HG03571 (cell line): ENCODE data around the gene DOLK.

Experiments used
- ATAC-seq: cut with Tn5 transposase; IDR thresholded peaks from one replicate; pipeline ENCODE4 v1.9.1; 2021; ENCODE audit not compliant: unreplicated experiment

The DOLK gene

DNA sequence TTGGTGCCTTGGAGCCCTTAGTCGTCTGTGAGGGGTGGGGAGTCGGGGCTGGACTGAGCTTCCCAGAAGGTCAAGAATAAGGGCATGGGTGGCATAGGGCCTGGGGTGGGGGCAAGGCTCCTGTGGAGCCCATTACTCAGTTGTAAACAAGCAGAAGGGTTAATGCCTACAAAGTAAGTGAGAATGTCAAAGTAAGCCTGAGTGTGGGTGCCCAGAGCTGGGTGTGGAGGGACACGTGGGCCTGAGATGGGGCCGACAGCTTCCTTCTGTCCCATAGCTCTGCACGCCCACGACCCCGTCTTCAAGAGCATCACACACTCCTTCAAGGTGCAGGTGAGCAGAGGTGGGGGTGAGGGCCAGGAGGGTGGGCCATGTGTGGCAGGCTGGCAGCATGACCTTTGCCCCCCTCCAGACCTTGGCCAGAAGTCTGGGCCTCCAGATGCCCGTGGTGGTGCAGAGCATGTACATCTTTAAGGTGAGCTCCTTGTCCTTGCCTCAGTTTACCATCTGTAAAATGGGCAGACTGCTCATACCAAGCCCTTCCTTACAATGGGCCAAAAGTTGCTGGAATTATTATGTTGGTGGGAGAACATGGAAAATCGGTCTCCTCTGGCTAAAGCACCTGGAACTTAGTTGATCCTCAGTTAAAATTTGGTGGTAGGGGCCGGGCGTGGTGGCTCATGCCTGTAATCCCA is 11.1 kb downstream of the DOLK start:
- ATAC-seq: no peak

- no peak for ATAC-seq
These were observed 13.7 kb downstream of the DOLK start for GRCh38 chr9:128933731-128934130.

DNA sequence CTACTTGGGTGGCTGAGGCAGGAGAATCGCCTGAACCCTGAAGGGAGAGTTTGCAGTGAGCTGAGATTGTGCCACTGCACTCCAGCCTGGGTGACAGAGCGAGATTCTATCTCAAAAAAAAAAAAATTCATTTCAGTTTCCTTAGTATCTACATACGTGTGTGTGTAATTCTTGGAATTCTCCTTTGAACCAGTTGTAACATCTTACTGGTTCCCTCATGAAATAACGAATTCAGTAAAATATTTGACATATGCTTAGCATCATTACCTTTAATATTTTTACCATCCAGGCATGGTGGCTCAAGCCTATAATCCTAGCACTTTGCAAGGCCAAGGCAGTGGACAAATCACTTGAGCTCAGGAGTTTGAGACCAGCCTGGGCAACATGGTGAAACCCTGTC is 17.8 kb downstream of the DOLK start:
- no peak for ATAC-seq

DNA sequence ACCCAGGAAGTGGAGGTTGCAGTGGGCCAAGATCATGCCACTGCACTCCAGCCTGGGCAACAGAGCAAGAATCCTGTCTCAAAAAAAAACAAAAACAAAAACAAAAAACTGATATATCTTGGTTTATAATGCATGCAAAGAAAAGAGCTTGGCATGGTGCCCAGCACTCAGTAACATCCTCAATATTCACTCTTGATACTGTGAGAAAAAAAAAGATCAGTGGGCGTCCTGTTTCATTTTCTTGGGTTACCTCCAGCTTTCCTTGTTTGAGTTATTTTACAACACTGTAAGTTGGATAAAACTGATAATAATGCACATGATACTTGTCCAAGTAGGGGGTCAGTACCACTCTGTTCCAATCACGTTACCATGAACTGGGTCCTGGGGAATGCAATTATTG is 18.8 kb downstream of the DOLK start:
- no peak for ATAC-seq

GRCh38 chr9:128927731-128928411 is 19.5 kb downstream of the DOLK start:
- ATAC-seq: no peak

- no peak for ATAC-seq
These were observed 23.9 kb downstream of the DOLK start for GRCh38 chr9:128923493-128923883.

- no peak for ATAC-seq
These were observed 25.3 kb downstream of the DOLK start for GRCh38 chr9:128921881-128922763.

DNA sequence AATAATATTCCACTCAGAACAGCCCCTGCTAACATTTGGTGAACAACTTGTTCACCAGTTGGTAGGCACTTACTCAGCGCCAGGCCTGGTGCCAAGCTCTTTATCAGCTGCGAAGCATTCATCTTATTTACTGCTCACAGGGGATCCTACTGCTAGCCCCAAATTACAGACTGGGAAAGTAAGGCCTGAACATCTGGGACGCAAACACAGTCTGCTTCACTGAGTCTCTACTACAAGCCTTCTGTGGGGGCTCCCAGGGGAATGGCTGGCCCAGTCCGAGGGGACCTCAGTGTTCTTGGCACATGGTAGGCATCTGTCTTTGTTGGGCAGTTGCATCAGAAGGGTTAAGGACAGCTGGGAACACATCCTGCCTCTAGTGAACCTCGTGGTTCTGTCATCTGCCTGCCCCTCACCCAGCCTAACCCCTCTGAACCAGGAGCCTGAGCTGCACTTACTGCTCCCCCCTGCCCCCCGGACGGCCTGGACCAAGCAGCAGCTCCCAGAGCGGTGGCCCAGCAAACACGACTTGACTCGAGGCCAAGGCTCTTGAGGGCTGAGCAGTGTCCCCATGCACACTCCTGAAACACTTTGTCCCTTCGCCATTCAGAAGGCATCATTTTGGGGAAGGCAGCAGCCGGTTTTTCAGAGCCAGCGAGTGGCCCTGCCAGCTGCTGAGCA is 26.9 kb downstream of the DOLK start, which contains the start of gene PHYHD1:
PHYHD1 (plus strand) TSS at position 602 of the 678 bp plus-strand sequence. CDS start 1,342 bp downstream, outside the sequence.
- no peak for ATAC-seq

DNA sequence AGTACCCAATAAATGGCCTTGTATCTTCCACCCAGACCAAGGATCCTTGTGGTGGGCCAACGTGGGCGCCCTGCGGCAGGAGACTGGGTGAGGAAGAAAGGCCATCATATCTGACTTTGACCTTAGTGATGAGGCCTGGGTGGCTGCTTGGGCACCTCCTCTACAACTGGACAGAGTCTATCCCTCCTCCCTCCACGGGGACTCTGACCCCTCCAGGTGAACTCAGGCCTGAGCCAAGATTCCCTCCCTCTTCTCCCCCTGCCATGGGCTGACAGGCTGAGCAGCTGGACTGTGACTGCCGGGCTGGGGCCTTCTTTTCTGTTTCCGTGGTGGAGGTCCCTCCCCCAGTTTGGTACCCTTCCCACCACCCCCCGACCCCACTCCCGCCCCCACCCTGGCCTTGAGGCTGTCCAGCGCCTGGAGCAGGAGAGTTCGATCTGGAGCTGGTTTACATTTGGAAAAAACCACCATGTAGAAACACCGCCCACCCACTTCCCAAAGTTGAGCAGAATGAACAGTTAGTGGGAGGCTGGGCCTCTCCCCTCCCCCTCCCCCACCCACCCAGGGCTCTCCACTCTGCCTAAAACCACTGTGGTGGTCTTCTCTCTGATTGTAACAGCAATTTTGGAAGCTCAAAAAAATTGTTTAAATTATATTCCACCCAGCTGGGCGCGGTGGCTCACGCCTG is 27.9 kb downstream of the DOLK start:
- ATAC-seq: no peak

DNA sequence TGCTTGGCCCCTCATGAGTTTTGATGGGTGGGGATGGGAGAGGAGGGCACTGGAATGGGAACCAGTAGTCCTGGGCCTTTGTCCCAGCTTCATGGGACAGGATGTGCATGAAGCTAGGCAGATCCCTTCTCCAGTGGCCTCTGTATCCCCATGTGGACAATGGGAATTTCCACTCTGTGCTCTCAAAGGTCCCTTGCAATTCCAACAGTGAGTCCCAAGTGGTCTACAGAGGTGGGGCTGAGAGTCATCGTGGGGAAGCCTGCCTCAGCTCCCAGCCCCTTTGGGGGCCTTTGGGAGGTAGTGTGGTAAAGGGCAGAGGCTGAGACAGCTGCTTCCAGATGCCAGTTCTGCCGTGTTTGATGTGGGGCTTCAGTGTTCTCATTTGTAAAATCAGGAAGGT is 28.5 kb downstream of the DOLK start:
- ATAC-seq: no peak

GRCh38 chr9:128917151-128917849 is 30.1 kb downstream of the DOLK start:
- ATAC-seq: no peak

GRCh38 chr9:128916745-128917144 is 30.7 kb downstream of the DOLK start:
- ATAC-seq: no peak

GRCh38 chr9:128916204-128916603 is 31.2 kb downstream of the DOLK start:
- ATAC-seq: no peak

- ATAC-seq: no peak
These were observed 33.2 kb downstream of the DOLK start for GRCh38 chr9:128913995-128914772.

DNA sequence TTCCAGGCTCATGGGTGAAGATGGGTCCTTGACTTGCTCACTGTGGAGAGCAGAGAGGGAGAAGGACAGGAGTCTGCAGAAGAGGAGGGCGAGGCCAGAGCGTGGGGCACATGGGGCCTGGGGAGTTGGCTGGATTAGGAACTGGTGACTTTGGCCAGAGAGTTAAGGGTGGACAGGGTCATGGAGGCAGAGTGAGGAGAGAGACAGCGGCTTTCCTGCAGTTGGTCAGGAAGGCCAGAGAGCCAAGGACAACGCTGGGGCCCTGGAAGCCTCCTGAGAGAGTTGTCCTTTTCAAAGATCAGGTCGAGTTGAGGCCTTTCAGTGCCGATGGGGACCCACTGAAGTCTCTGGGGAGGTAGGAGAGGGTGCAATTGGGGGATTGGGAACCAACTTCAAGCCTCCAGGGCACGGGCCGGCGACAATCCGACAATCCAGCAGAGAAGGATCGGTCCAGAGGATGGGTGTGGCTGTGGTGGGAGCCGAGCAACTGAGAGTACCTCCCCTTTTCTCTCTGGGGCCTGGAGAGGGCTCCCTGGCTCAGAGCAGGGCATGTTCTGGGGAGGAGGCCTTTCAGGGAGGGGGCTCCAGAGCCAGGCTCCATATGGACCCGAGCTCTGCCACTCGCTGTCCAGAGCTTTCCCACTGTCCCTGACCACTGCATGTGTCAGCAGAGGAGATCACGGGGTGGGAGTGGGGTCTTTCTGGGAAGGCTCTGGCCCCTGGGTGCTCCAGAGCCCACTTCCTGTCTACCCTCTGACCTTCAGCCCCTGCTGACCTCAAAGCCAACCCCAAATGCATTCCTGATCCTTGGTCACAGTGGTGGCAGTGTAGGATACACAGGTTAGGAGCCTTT is 34.1 kb downstream of the DOLK start:
- ATAC-seq: no peak

DNA sequence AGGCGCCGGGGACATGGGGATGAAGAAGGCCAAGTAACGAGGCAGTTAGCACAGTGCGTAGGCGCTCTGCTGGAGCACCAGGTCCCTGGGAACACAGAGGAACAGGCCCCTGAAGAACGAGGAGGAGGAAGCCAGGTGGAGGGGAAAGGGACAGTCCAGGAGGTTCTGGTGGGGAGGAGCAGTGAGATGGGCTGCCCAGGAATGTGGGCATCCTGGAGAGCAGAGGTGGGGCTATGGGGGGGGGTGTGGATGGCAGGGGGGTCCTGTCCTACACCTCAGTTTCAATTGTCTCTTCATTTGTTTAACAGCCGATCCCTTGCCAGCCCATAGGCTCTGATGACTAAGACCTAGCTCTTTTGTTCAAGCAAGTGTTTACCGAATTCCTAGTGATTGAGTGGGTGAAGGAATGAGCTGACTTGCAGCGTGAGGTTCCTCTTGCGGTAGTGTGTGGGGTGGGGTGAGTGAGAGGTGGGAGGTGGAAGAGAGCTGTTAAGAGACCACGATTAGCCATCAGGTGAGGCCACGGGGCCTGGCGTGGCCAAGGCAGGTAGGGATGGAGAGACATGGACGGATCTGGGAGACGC is 35.0 kb downstream of the DOLK start:
- ATAC-seq: no peak

- ATAC-seq: no peak
These were observed 35.8 kb downstream of the DOLK start for GRCh38 chr9:128911529-128912035.

DNA sequence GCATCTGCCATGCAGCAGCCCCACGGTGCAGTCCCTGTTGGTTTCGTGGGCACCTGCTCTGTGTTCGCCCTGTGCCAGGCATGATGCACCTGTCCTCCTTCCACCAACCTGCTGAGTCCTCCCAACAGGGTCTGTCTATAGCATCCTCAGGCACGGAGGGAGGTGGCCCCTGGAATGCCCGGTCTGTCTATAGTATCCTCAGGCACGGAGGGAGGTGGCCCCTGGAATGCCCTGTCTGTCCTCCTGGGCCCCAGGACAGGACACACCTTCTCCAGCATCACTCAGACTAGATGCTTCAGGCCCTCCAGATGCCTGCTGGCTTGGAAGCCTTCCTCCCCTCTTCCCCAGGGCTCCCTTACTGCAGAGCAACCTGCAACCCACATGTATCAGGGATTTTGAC is 36.5 kb downstream of the DOLK start:
- ATAC-seq: no peak
